ENCODE results near the gene DDAH2.

DDAH2 gene

GRCh38 chr6:31768363-31769257 is 39.5 kb upstream of the DDAH2 start:
- no peak for TF ChIP-seq CTCF (IDR thresholded peaks at IDR 0.05; ENCODE audit: control extremely low read depth, extremely low read depth, low read depth, missing control alignments)
- POLR2A ChIA-PET: interaction anchor here (0.9 to 1.6 kb wide), 2 partner anchors 27 to 29 kb away, joined by 3 read pairs; partner anchors contain the start of genes MSH5 and VARS1
- no peak for DNase-seq (ENCODE audit: extremely low spot score)
- CTCF ChIA-PET: interaction anchor here (1.1 to 4.0 kb wide), 24 partner anchors 9 to 217 kb away, joined by 3 to 73 read pairs (median 8); partner anchors contain the start of genes CLIC1, DDAH2, LSM2 and LY6G6F

- no peak for DNase-seq (ENCODE audit: extremely low spot score)
- CTCF ChIA-PET: no interaction called here
- no peak for TF ChIP-seq CTCF (IDR thresholded peaks at IDR 0.05; ENCODE audit: control extremely low read depth, extremely low read depth, low read depth, missing control alignments)
- POLR2A ChIA-PET: no interaction called here
These were observed 38.1 kb upstream of the DDAH2 start for GRCh38 chr6:31767096-31767645.

GRCh38 chr6:31765910-31766794 is 37.1 kb upstream of the DDAH2 start:
- DNase-seq (ENCODE audit: extremely low spot score): no peak

GRCh38 chr6:31765559-31765909 is 36.4 kb upstream of the DDAH2 start:
- DNase-seq (ENCODE audit: extremely low spot score): no peak
- TF ChIP-seq CTCF (IDR thresholded peaks at IDR 0.05; ENCODE audit: control extremely low read depth, extremely low read depth, low read depth, missing control alignments): no peak
- ChIA-PET CTCF (no interaction called here), POLR2A (no interaction called here)

More at GRCh38 chr6:31765910-31766794, 37.1 kb upstream of the DDAH2 start:
- ChIA-PET POLR2A (no interaction called here), CTCF (no interaction called here)
- TF ChIP-seq CTCF (IDR thresholded peaks at IDR 0.05; ENCODE audit: control extremely low read depth, extremely low read depth, low read depth, missing control alignments): no peak

- CTCF ChIA-PET: no interaction called here
- no peak for TF ChIP-seq CTCF (IDR thresholded peaks at IDR 0.05; ENCODE audit: control extremely low read depth, extremely low read depth, low read depth, missing control alignments)
- no peak for DNase-seq (ENCODE audit: extremely low spot score)
- POLR2A ChIA-PET: no interaction called here
These were observed 35.1 kb upstream of the DDAH2 start for GRCh38 chr6:31764198-31764597.

- no peak for DNase-seq (ENCODE audit: extremely low spot score)
- ChIA-PET POLR2A (no interaction called here), CTCF (no interaction called here)
- TF ChIP-seq CTCF (IDR thresholded peaks at IDR 0.05; ENCODE audit: control extremely low read depth, extremely low read depth, low read depth, missing control alignments): no peak
These were observed 34.5 kb upstream of the DDAH2 start for GRCh38 chr6:31763619-31763940.
